Body of pancreas (tissue), 4 donors: ENCODE results near the gene CSNK1A1. TPM values are rescaled to one million over a fixed set of nuclear protein-coding genes. Genes with fewer than 3 reads are reported as not detected.

Source experiments
- ATAC-seq: fragments of 150-250 bp; one replicate; pipeline ENCODE4 v1.9.1; 2016
- DNase-seq, 4 donors: peaks; one replicate each; pipeline ENCODE4 v3.0.0-alpha.2; 2019
- H3K27ac ChIP-seq, 4 donors: fragments of 200-600 bp; sonication (generic); 1 replicate in 3 of 4; 2 replicates in 1 of 4; pipeline versions ENCODE4 v1.5.1 to v1.6.1; 2016 to 2019; ENCODE audit warnings: mild to moderate bottlenecking in 1 of 4, mixed read lengths in 1 of 4, moderate library complexity in 1 of 4
- H3K27me3 ChIP-seq, 2 donors: fragments of 200-600 bp; sonication (generic); one replicate each; pipeline ENCODE4 v1.6.0; 2016; ENCODE audit warnings: mild to moderate bottlenecking in 1 of 2
- H3K36me3 ChIP-seq, 2 donors: fragments of 200-600 bp; sonication (generic); replicated peaks in 1 of 2; 2 replicates each; pipeline ENCODE4 v1.5.1; 2016; ENCODE audit warnings: low read depth in 2 of 2; ENCODE audit not compliant: insufficient read depth in 1 of 2
- H3K4me1 ChIP-seq: fragments of 200-600 bp; sonication (generic); one replicate; pipeline ENCODE4 v1.6.0; 2016
- H3K4me3 ChIP-seq, 2 donors: fragments of 200-600 bp; sonication (generic); 1 replicate in 1 of 2; 2 replicates in 1 of 2; pipeline ENCODE4 v1.5.1; 2016 to 2019
- H3K9me3 ChIP-seq, 3 donors: fragments of 200-600 bp; sonication (generic); 1 replicate in 2 of 3; 2 replicates in 1 of 3; pipeline ENCODE4 v1.5.1; 2016
- CTCF ChIP-seq, 7 experiments: fragments of 450-650 bp in 4 of 7; fragments of 200-600 bp in 3 of 7; sonication (generic) in 3 of 7; IDR thresholded peaks; one replicate each; pipeline ENCODE4 v1.5.1; 2016 to 2019; ENCODE audit warnings: antibody characterized with exemption in 7 of 7
- POLR2A ChIP-seq, 3 donors: fragments of 450-650 bp; IDR thresholded peaks; one replicate each; pipeline ENCODE4 v1.6.1; 2016; ENCODE audit warnings: antibody characterized with exemption in 3 of 3, mild to moderate bottlenecking in 2 of 3
- WGBS, 2 donors: methylation state at CpG; one replicate each; pipeline ENCODE4 v1.1.5; 2017; 5-methylcytosine and 5-hydroxymethylcytosine counted together
- intact Hi-C: fragments of 100-400 bp; cut with DNase I; formaldehyde crosslinking; loops from one replicate; pipeline ENCODE4 v1.15.1; 2023
- total RNA-seq, 2 donors: library from RNA; depleted of rRNA; stranded (reverse); fragments of >200 nt; gene quantifications; one replicate each; pipeline ENCODE4 v1.1.0, GENCODE V29; 2016

Gene CSNK1A1
- total RNA-seq, 2 donors from 2014 or later, result 82.4 to 85.4 TPM

DNA sequence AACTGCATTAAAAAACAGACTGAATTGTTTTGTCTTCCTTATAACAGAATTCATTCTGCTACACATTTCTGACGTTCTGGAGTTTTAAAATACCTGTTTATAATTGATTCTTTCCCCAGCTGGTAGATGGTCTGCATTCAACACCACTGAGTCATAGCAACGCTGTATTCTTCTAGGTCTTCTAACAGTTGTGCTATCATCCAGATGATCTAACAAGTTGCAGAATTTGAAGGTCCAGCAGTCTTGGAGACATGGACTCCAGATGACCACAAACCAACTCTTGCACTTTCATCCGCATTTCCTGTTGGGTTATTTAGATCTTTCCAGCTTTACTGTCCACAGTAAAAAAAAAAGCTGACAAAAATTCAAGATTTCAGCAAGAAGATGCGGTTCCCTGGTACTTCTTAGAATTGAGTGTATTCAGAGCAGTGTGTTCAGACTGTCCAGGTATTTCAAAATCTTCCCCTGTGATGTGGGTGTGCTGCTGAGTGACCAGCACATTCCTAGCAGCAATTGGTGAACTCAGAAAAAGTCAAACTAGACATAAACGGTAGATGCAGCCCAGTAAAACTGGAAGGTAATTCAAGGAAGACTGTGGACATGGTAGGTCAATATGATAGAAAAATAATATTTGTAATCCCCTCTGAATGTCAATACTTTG lies 50.2 kb downstream of the CSNK1A1 start:
- intact Hi-C loops, result no loop called here
- no peak for DNase-seq
- ATAC-seq, result no peak
- Histone ChIP-seq H3K9me3 (no peaks in the 10 kb centered on the region), H3K27me3 (no peaks in the 10 kb centered on the region), H3K4me3 (no peak overlapping the region), H3K4me1 (no peaks in the 10 kb centered on the region), H3K36me3 (peaks cover 0 to 19% of the 10 kb centered on the region in 2 donors), H3K27ac (no peak overlapping the region)
- TF ChIP-seq CTCF (IDR thresholded peaks at IDR 0.05) (no peak), POLR2A (IDR thresholded peaks at IDR 0.05) (no peak)
- 80 to 83% methylated on average over 5 of the region's 5 CpGs for WGBS, 2 donors

GRCh38 chr5:149498724-149499336 lies 52.4 kb downstream of the CSNK1A1 start:
- DNase-seq (no peak), ATAC-seq (no peak)
- intact Hi-C loops, result no loop called here
- WGBS, 2 donors, result 79 to 80% methylated on average over 1 of the region's 1 CpG
- no peaks in the 10 kb centered on the region for H3K27me3 ChIP-seq
- no peaks in the 10 kb centered on the region for H3K4me1 ChIP-seq
- no peak overlapping the region for H3K27ac ChIP-seq
- no peak for TF ChIP-seq POLR2A (IDR thresholded peaks at IDR 0.05)
- TF ChIP-seq CTCF (IDR thresholded peaks at IDR 0.05), result no peak
- no peaks in the 10 kb centered on the region for H3K9me3 ChIP-seq
- H3K36me3 ChIP-seq, result peaks cover 0 to 13% of the 10 kb centered on the region in 2 donors
- no peak overlapping the region for H3K4me3 ChIP-seq

- H3K27me3 ChIP-seq, result no peaks in the 10 kb centered on the region
- no peak overlapping the region for H3K27ac ChIP-seq
- intact Hi-C loops, result no loop called here
- ATAC-seq (no peak), DNase-seq (no peak)
- TF ChIP-seq CTCF (IDR thresholded peaks at IDR 0.05) (no peak), POLR2A (IDR thresholded peaks at IDR 0.05) (no peak)
- no peaks in the 10 kb centered on the region for H3K9me3 ChIP-seq
- WGBS, 2 donors, result 65 to 75% methylated on average over 3 of the region's 3 CpGs
- H3K4me3 ChIP-seq, result no peak overlapping the region
- H3K36me3 ChIP-seq, result peaks cover 0 to 13% of the 10 kb centered on the region in 2 donors
- no peaks in the 10 kb centered on the region for H3K4me1 ChIP-seq
Observed at GRCh38 chr5:149497357-149497756, 53.9 kb downstream of the CSNK1A1 start.

DNA sequence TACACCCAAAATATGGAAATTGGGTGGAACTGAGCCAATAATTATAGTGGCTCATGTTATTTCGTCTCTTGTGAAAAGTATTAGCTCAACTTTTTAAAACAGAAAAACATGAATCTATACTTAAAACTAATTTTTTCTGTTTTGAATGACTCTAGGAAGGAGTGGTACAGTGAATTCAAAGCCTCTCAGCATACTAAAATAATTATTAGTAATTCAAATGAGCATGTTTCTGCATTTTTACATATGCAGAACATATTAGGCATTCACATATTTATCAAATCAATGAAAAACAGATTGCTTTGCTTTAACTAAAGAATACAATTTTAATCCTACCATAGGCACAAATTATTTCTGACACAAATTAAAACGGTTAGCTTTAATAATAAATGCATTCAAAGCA lies 54.3 kb downstream of the CSNK1A1 start:
- Histone ChIP-seq H3K4me3 (no peak overlapping the region), H3K27me3 (no peaks in the 10 kb centered on the region), H3K36me3 (peaks cover 0 to 13% of the 10 kb centered on the region in 2 donors), H3K9me3 (no peaks in the 10 kb centered on the region), H3K4me1 (no peaks in the 10 kb centered on the region), H3K27ac (no peak overlapping the region)
- TF ChIP-seq POLR2A (IDR thresholded peaks at IDR 0.05) (no peak), CTCF (IDR thresholded peaks at IDR 0.05) (no peak)
- WGBS, 2 donors, result 70 to 75% methylated on average over 2 of the region's 2 CpGs
- no peak for DNase-seq
- intact Hi-C loops, result no loop called here
- no peak for ATAC-seq

DNA sequence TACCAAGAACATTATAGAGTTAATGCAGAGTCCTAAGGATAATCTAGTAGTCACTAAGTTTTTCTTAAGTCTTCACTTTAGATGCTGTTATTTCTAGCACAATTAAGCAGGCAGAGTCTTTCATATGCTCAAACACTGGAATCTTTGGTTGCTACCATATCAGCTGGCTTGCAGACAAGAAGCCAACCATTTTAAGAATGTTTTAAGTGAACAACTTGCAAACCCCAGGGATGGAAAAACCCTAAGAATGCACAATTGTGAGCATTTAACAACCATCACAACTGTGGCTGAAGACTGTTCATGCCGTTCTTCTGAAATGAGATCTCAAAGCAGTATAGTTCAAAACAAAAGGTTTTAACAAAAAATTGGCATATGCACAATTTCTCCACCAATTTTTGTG lies 55.1 kb downstream of the CSNK1A1 start:
- Histone ChIP-seq H3K36me3 (peaks cover 0 to 12% of the 10 kb centered on the region in 2 donors), H3K27ac (no peak overlapping the region), H3K4me1 (no peaks in the 10 kb centered on the region), H3K4me3 (no peak overlapping the region), H3K9me3 (no peaks in the 10 kb centered on the region), H3K27me3 (no peaks in the 10 kb centered on the region)
- DNase-seq (no peak), ATAC-seq (no peak)
- 90 to 95% methylated on average over 1 of the region's 1 CpG for WGBS, 2 donors
- intact Hi-C loops, result no loop called here
- TF ChIP-seq POLR2A (IDR thresholded peaks at IDR 0.05) (no peak), CTCF (IDR thresholded peaks at IDR 0.05) (no peak)
